Endothelial cell of umbilical vein (primary cell): ENCODE data around the gene SLC38A9. TPM values are rescaled to one million over a fixed set of nuclear protein-coding genes. Genes with fewer than 3 reads are reported as not detected.
"Not testable (repeated sequence)": the region's sequence is repeated elsewhere in the genome, so short reads cannot be mapped to it uniquely, and the experiment has no call there.

ENCODE experiments used
- BruUV-seq: library from RNA; stranded (reverse); fragments of 400-500 nt; replicated peaks from 2 replicates; lab custom pipeline; 2021; lab: Mats Ljungman, UMichigan
- CTCF ChIA-PET: fragments of 300-600, 350-600 bp; sonication (Branson Sonifier 250); formaldehyde crosslinking; loops from one replicate; lab custom pipeline; 2021; ENCODE audit warnings: antibody characterized with exemption, inconsistent platforms; lab: Charles Lee
- POLR2A ChIA-PET: fragments of 300-600, 350-600 bp; sonication (Branson Sonifier 250); formaldehyde crosslinking; loops from one replicate; lab custom pipeline; 2021; ENCODE audit warnings: antibody characterized with exemption, inconsistent platforms; lab: Charles Lee
- DNase-seq: peaks from one replicate; pipeline ENCODE4 v3.0.0-alpha.2; 2011; ENCODE audit warnings: low read depth, low spot score
- FAIRE-seq: peaks from 2 replicates; lab custom pipeline; 2011; peaks lifted over from hg19 to GRCh38; lab: Jason Lieb, UNC
- H2AFZ ChIP-seq: 2 replicates; pipeline ENCODE4 v1.6.0; 2012; ENCODE audit warnings: low read depth, low read length, control low read depth, inconsistent platforms
- H3K27ac ChIP-seq: 2 replicates; pipeline ENCODE4 v1.5.1; 2011; ENCODE audit warnings: low read depth, mild to moderate bottlenecking, control low read depth, low read length, moderate library complexity; ENCODE audit not compliant: insufficient read depth
- H3K27me3 ChIP-seq, 2 experiments: 2 replicates each; pipeline versions ENCODE4 v1.6.0 to v1.6.1; 2011; ENCODE audit warnings: low read length in 2 of 2, mixed read lengths in 1 of 2; ENCODE audit not compliant: control insufficient read depth in 2 of 2, insufficient read depth in 2 of 2
- H3K36me3 ChIP-seq, 2 experiments: 2 replicates in 1 of 2; 3 replicates in 1 of 2; pipeline ENCODE4 v1.5.1; 2011; ENCODE audit warnings: low read length in 2 of 2, mild to moderate bottlenecking in 1 of 2, moderate library complexity in 1 of 2; ENCODE audit not compliant: control insufficient read depth in 2 of 2, insufficient read depth in 2 of 2; ENCODE audit errors: extremely low read depth in 1 of 2
- H3K4me1 ChIP-seq: 3 replicates; pipeline ENCODE4 v1.5.1; 2011; ENCODE audit warnings: mild to moderate bottlenecking, low read length; ENCODE audit not compliant: control insufficient read depth, insufficient read depth; ENCODE audit errors: extremely low read depth
- H3K4me2 ChIP-seq: 2 replicates; pipeline ENCODE4 v1.6.1; 2011; ENCODE audit warnings: low read length, control low read depth, mixed read lengths; ENCODE audit not compliant: insufficient read depth
- H3K4me3 ChIP-seq, 3 experiments: fragments of 200-600 bp in 1 of 3; sonication (generic), shearing (Covaris generic) in 1 of 3; replicated peaks in 1 of 3; 2 replicates each; pipeline ENCODE4 v1.5.1; 2011 to 2016; ENCODE audit warnings: control low read depth in 3 of 3, low read length in 3 of 3, mild to moderate bottlenecking in 2 of 3, inconsistent platforms in 1 of 3, low read depth in 1 of 3, moderate library complexity in 1 of 3; ENCODE audit not compliant: insufficient read depth in 1 of 3
- H3K79me2 ChIP-seq: 2 replicates; pipeline ENCODE4 v1.6.0; 2012; ENCODE audit warnings: low read length, inconsistent platforms; ENCODE audit not compliant: control insufficient read depth, insufficient read depth
- H3K9ac ChIP-seq: replicated peaks from 2 replicates; pipeline ENCODE3; 2011; ENCODE audit warnings: low read length, control low read depth; ENCODE audit not compliant: insufficient read depth; ENCODE audit errors: extremely low read depth
- H3K9me1 ChIP-seq: replicated peaks from 3 replicates; pipeline ENCODE4 v1.6.0; 2011; ENCODE audit warnings: mild to moderate bottlenecking, low read length; ENCODE audit not compliant: control insufficient read depth, insufficient read depth; ENCODE audit errors: extremely low read depth
- H3K9me3 ChIP-seq: replicated peaks from 2 replicates; pipeline ENCODE4 v1.5.1; 2012; ENCODE audit warnings: low read length, inconsistent platforms; ENCODE audit not compliant: control insufficient read depth, insufficient read depth
- H4K20me1 ChIP-seq: replicated peaks from 2 replicates; pipeline ENCODE3; 2011; ENCODE audit warnings: mild to moderate bottlenecking, low read length; ENCODE audit not compliant: control insufficient read depth, insufficient read depth; ENCODE audit errors: extremely low read depth
- CTCF ChIP-seq, 2 donors: IDR thresholded peaks; 1 replicate in 1 of 2; 2 replicates in 1 of 2; pipeline ENCODE4 v1.5.1; 2011; ENCODE audit warnings: low read length in 2 of 2, mild to moderate bottlenecking in 2 of 2, moderate library complexity in 2 of 2, control low read depth in 1 of 2, inconsistent platforms in 1 of 2, low read depth in 1 of 2; ENCODE audit not compliant: insufficient read depth in 1 of 2; ENCODE audit errors: extremely low read depth in 1 of 2
- EZH2 ChIP-seq: IDR thresholded peaks from 2 replicates; pipeline ENCODE4 v1.6.1; 2012; ENCODE audit warnings: borderline replicate concordance, low read depth, mild to moderate bottlenecking, moderate library complexity, low read length, inconsistent platforms; ENCODE audit not compliant: severe bottlenecking
- FOS ChIP-seq: IDR thresholded peaks from 2 replicates; pipeline ENCODE4 v1.6.1; 2011; ENCODE audit warnings: mild to moderate bottlenecking, low read length, moderate library complexity, borderline replicate concordance; ENCODE audit not compliant: insufficient read depth
- GATA2 ChIP-seq: IDR thresholded peaks from 2 replicates; pipeline ENCODE4 v1.7.0; 2011; ENCODE audit warnings: low read depth, mild to moderate bottlenecking, moderate library complexity, mixed read lengths, low read length; ENCODE audit not compliant: insufficient read length, insufficient read depth
- JUN ChIP-seq: IDR thresholded peaks from 2 replicates; pipeline ENCODE4 v1.6.1; 2011; ENCODE audit warnings: borderline replicate concordance, low read depth; ENCODE audit not compliant: insufficient read length, insufficient read depth
- MYC ChIP-seq: IDR thresholded peaks from one replicate; pipeline ENCODE4 v1.6.1; 2011; ENCODE audit warnings: mild to moderate bottlenecking, low read depth, low read length
- POLR2A ChIP-seq: IDR thresholded peaks from 2 replicates; pipeline ENCODE4 v1.6.1; 2012; ENCODE audit warnings: low read depth, mild to moderate bottlenecking, control low read depth, low read length
- POLR2AphosphoS5 ChIP-seq: IDR thresholded peaks from 2 replicates; pipeline ENCODE4 v1.6.1; 2012; ENCODE audit warnings: low read depth, mild to moderate bottlenecking, control low read depth, low read length, moderate library complexity; ENCODE audit not compliant: insufficient read depth
- dilution Hi-C: fragments of 300-500 bp; cut with MboI; formaldehyde crosslinking; loops from one replicate; pipeline ENCODE4 v1.15.0; 2019; ENCODE audit warnings: low sequenced_read_pairs; ENCODE audit not compliant: extremely low pct_ligation_motif_present
- intact Hi-C: fragments of 100-400 bp; cut with micrococcal nuclease; formaldehyde crosslinking; loops from one replicate; pipeline ENCODE4 v1.10.0; 2022
- polyA plus RNA-seq, 4 experiments: library from polyadenylated mRNA; depleted of rRNA in 3 of 4; stranded (reverse) in 3 of 4; unstranded in 1 of 4; fragments of >200 nt; gene quantifications; 2 replicates each; pipeline versions ENCODE4 v1.2.1 to v1.2.3, GENCODE V29; 2011 to 2012; ENCODE audit warnings: missing spikeins in 1 of 4
- total RNA-seq: library from RNA; stranded (reverse); gene quantifications from 2 replicates; pipeline ENCODE4 v1.2.3, GENCODE V29; 2021
- TF ChIP-seq, protein P1 (sequence below): IDR thresholded peaks from 2 replicates; pipeline ENCODE4 v1.6.1; 2011; ENCODE audit not compliant: insufficient read depth, insufficient read length

The SLC38A9 gene
- total and polyA plus RNA-seq, 2 donors (not counting 3 experiments of a cell fraction or from before 2014, with no cell fraction given), result 14.1 to 24.9 TPM

DNA sequence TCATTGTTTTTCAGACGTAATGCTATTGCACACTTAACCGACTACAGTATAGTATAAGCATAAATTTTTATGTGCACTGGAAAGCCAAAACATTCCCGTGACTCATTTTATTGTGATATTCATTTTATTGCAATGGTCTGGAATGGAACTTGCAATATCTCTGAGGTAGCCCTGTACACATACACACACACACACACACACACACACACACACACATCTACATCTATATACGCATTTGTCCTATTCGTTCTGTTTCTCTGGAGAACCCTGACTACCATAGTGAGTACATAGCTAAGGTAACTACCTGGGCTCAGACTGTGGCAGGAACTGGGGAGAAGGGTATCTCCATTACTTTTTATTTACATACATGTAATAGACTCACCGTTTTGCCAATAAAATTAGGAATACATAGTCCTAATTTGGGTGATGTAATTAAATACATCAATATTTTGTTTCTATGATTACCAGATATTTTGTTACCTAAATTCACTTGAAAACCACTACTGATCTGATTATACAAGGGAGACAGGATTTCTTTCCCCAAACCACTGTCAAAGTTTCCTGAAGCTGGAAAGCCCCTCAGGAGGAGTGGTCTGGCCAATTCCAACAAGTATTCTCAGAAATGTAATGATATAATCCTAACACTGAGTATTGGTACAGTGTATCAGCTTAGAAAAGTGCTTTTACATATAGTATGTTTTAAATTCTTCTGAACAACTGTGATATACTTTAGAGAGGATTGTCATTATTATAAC is 103.4 kb downstream of the SLC38A9 start:
- dilution Hi-C loops, result no loop called here
- Histone ChIP-seq H3K4me2 (no peak overlapping the region), H3K9ac (no peak overlapping the region), H4K20me1 (no peaks in the 10 kb centered on the region), H3K27me3 (no peaks in the 10 kb centered on the region), H3K4me3 (no peak overlapping the region), H3K9me3 (no peaks in the 10 kb centered on the region), H3K4me1 (peaks cover 2% of the 10 kb centered on the region), H3K9me1 (no peaks in the 10 kb centered on the region), H2AFZ (no peak overlapping the region), H3K36me3 (no peaks in the 10 kb centered on the region), H3K27ac (no peak overlapping the region), H3K79me2 (no peaks in the 10 kb centered on the region)
- no peak for FAIRE-seq
- TF ChIP-seq MYC (no peak), GATA2 (no peak), FOS (no peak), POLR2A (no peak), CTCF (IDR thresholded peaks at IDR 0.05; ENCODE audit: extremely low read depth in 1 of 2, insufficient read depth in 1 of 2, low read depth in 1 of 2, low read length in 2 of 2) (no peak), EZH2 (no peak), POLR2AphosphoS5 (no peak), JUN (no peak)
- TF ChIP-seq, protein P1, sequence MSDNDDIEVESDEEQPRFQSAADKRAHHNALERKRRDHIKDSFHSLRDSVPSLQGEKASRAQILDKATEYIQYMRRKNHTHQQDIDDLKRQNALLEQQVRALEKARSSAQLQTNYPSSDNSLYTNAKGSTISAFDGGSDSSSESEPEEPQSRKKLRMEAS, result no peak
- intact Hi-C loops, result no loop called here
- no TSS peak for BruUV-seq
- CTCF ChIA-PET, result no interaction called here
- POLR2A ChIA-PET, result no interaction called here
- no peak for DNase-seq

DNA sequence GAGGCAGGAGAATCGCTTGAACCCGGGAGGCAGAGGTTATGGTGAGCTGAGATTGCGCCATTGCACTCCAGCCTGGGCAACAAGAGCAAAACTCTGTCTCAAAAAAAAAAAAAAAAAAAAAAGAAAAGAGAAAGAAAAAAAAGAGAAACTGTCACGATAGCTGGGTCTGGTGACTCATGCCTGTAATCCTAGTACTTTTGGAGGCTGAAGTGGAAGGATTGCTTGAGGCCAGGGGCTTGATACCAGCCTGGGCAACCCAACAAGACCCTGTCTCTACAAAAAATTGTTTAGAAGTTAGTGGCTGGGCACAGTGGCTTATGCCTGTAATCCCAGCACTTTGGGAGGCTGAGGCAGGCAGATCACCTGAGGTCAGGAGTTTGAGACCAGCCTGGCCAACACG is 104.8 kb downstream of the SLC38A9 start:
- BruUV-seq, H3K9me1 ChIP-seq, dilution Hi-C loops, H3K9me3 ChIP-seq, H3K27me3 ChIP-seq, H3K79me2 ChIP-seq, H3K4me3 ChIP-seq, H3K4me1 ChIP-seq, DNase-seq, H3K9ac ChIP-seq, H2AFZ ChIP-seq, CTCF ChIA-PET, H3K4me2 ChIP-seq, H3K36me3 ChIP-seq, intact Hi-C loops, H4K20me1 ChIP-seq, H3K27ac ChIP-seq, FAIRE-seq: not testable (repeated sequence)
- POLR2A ChIA-PET, result interaction anchor here (0.6 kb wide), 1 partner anchor 12 kb away, joined by 6 read pairs; no protein-coding TSS in a partner anchor
